Spleen (tissue), 11 donors: Measurements from ENCODE around the gene ACTN2. TPM values are rescaled to one million over a fixed set of nuclear protein-coding genes. Genes with fewer than 3 reads are reported as not detected.

Experiments
- DNase-seq: peaks from one replicate; pipeline ENCODE4 v3.0.0-alpha.2; 2020
- H3K27ac ChIP-seq, 8 donors: fragments of 200-600 bp; sonication (generic) in 7 of 8; 1 replicate in 4 of 8; 2 replicates in 4 of 8; pipeline versions ENCODE4 v1.5.0 to v1.8.0; 2016 to 2021; ENCODE audit warnings: inconsistent platforms in 4 of 8, mild to moderate bottlenecking in 4 of 8, moderate library complexity in 1 of 8
- H3K27me3 ChIP-seq, 7 donors: fragments of 200-600 bp; sonication (generic) in 6 of 7; replicated peaks in 1 of 7; 1 replicate in 4 of 7; 2 replicates in 3 of 7; pipeline versions ENCODE4 v1.5.0 to v1.8.0; 2016 to 2021; ENCODE audit warnings: inconsistent platforms in 3 of 7, mild to moderate bottlenecking in 1 of 7
- H3K36me3 ChIP-seq, 6 donors: fragments of 200-600 bp; sonication (generic) in 5 of 6; 1 replicate in 4 of 6; 2 replicates in 2 of 6; pipeline versions ENCODE4 v1.5.0 to v1.8.0; 2016 to 2021; ENCODE audit warnings: inconsistent platforms in 2 of 6
- H3K4me1 ChIP-seq, 6 donors: fragments of 200-600 bp; sonication (generic) in 5 of 6; 1 replicate in 3 of 6; 2 replicates in 3 of 6; pipeline versions ENCODE4 v1.5.0 to v1.8.0; 2016 to 2021; ENCODE audit warnings: inconsistent platforms in 3 of 6
- H3K4me3 ChIP-seq, 8 donors: fragments of 200-600 bp; sonication (generic) in 7 of 8; 1 replicate in 4 of 8; 2 replicates in 4 of 8; pipeline versions ENCODE4 v1.5.0 to v1.8.0; 2016 to 2021; ENCODE audit warnings: inconsistent platforms in 4 of 8, mild to moderate bottlenecking in 4 of 8, moderate library complexity in 2 of 8
- H3K9me3 ChIP-seq, 8 donors: fragments of 200-600 bp; sonication (generic) in 7 of 8; 1 replicate in 4 of 8; 2 replicates in 4 of 8; pipeline versions ENCODE4 v1.5.0 to v1.8.0; 2016 to 2021; ENCODE audit warnings: inconsistent platforms in 4 of 8
- CTCF ChIP-seq, 11 experiments: fragments of 200-600 bp in 7 of 11; fragments of 450-650 bp in 4 of 11; sonication (generic) in 4 of 11; IDR thresholded peaks in 8 of 11; conservative IDR thresholded peaks in 3 of 11; 1 replicate in 7 of 11; 2 replicates in 4 of 11; pipeline versions ENCODE4 v1.4.0 to v1.8.0; 2016 to 2021; ENCODE audit warnings: antibody characterized with exemption in 11 of 11, inconsistent platforms in 4 of 11, mild to moderate bottlenecking in 1 of 11
- POLR2A ChIP-seq, 3 donors: fragments of 450-650 bp; IDR thresholded peaks; one replicate each; pipeline ENCODE4 v1.5.1; 2017; ENCODE audit warnings: antibody characterized with exemption in 3 of 3, mild to moderate bottlenecking in 1 of 3
- POLR2AphosphoS5 ChIP-seq, 3 donors: sonication (generic); formaldehyde crosslinking; IDR thresholded peaks; one replicate each; pipeline ENCODE4 v1.5.1; 2017; ENCODE audit warnings: antibody characterized with exemption in 3 of 3
- WGBS, 5 donors: extraction: QIAGEN DNeasy Blood & Tissue Kit in 3 of 5; methylation state at CpG; one replicate each; pipeline versions ENCODE4 v1.1.5 to v1.1.7; 2013 to 2018; 5-methylcytosine and 5-hydroxymethylcytosine counted together
- intact Hi-C: fragments of 100-400 bp; cut with DNase I; formaldehyde crosslinking; loops from one replicate; pipeline ENCODE4 v1.15.0; 2023; ENCODE audit warnings: low total_unique reads
- polyA plus RNA-seq, 3 donors: library from polyadenylated mRNA; stranded (reverse); fragments of 200-250 nt; gene quantifications; one replicate each; pipeline ENCODE4 v1.2.1, GENCODE V29; 2013
- total RNA-seq, 7 donors: library from RNA; depleted of rRNA in 3 of 7; stranded (reverse); fragments of >200 nt in 3 of 7; fragmentation: NEBNext Ultra II Directional in 4 of 7; extraction: Animal tissue kit (Norgen Biotek cat#: 25700) in 4 of 7; gene quantifications; one replicate each; pipeline versions ENCODE4 v1.1.0 to v1.2.1, GENCODE V29; 2016 to 2021
- donor health status: healthy with polysubstance abuse.
- donor health status: DM: no; HTN: no; CAD: no; lungs with moderate emphysema.
- donor health status: DM: no; HTN: no; CAD: no.
- donor health status: Bipolar disorder and iron deficiency.
- donor health status: healthy.
- donor health status: DM: no; HTN: no; CAD: no.
- donor health status: DM: yes; HTN: yes; CAD: no.

The ACTN2 gene
- total and polyA plus RNA-seq, 10 donors, result 0.19 to 1.5 (median 0.64) TPM; not detected in 4

- no peak for DNase-seq
- 52 to 92% (median 62%) methylated on average over 2 of the region's 2 CpGs for WGBS, 5 donors
- no peak overlapping the region for H3K27ac ChIP-seq
Measured at GRCh38 chr1:236700903-236701302, 14.6 kb downstream of the ACTN2 start.

GRCh38 chr1:236701782-236702181, 15.5 kb downstream of the ACTN2 start:
- Histone ChIP-seq H3K4me1 (no peaks in the 10 kb centered on the region), H3K9me3 (no peaks in the 10 kb centered on the region), H3K36me3 (no peaks in the 10 kb centered on the region), H3K4me3 (no peak overlapping the region), H3K27me3 (peaks cover 0 to 37% (median 0%) of the 10 kb centered on the region in 7 donors), H3K27ac (no peak overlapping the region)
- TF ChIP-seq CTCF (IDR thresholded peaks at IDR 0.05 in 8 of 11, conservative IDR thresholded peaks at IDR 0.05 in 3 of 11), result no peak
- TF ChIP-seq POLR2AphosphoS5 (IDR thresholded peaks at IDR 0.05), result no peak
- no peak for TF ChIP-seq POLR2A (IDR thresholded peaks at IDR 0.05)
- intact Hi-C loops, result no loop called here
- WGBS, 5 donors, result 90 to 97% (median 93%) methylated on average over 3 of the region's 3 CpGs
- no peak for DNase-seq

More at GRCh38 chr1:236700903-236701302, 14.6 kb downstream of the ACTN2 start:
- Histone ChIP-seq H3K4me3 (no peak overlapping the region), H3K27me3 (peaks cover 0 to 40% (median 0%) of the 10 kb centered on the region in 7 donors), H3K9me3 (no peaks in the 10 kb centered on the region), H3K4me1 (no peaks in the 10 kb centered on the region), H3K36me3 (no peaks in the 10 kb centered on the region)
- intact Hi-C loops, result no loop called here
- TF ChIP-seq CTCF (IDR thresholded peaks at IDR 0.05 in 8 of 11, conservative IDR thresholded peaks at IDR 0.05 in 3 of 11) (no peak), POLR2AphosphoS5 (IDR thresholded peaks at IDR 0.05) (no peak), POLR2A (IDR thresholded peaks at IDR 0.05) (no peak)

- H3K36me3 ChIP-seq, result no peaks in the 10 kb centered on the region
- intact Hi-C loops, result no loop called here
- no peaks in the 10 kb centered on the region for H3K9me3 ChIP-seq
- 80 to 94% (median 87%) methylated on average over 3 of the region's 3 CpGs for WGBS, 5 donors
- H3K27me3 ChIP-seq, result peaks cover 0 to 34% (median 0%) of the 10 kb centered on the region in 7 donors
- H3K4me1 ChIP-seq, result no peaks in the 10 kb centered on the region
- no peak overlapping the region for H3K27ac ChIP-seq
- no peak for TF ChIP-seq POLR2AphosphoS5 (IDR thresholded peaks at IDR 0.05)
- no peak for TF ChIP-seq POLR2A (IDR thresholded peaks at IDR 0.05)
- no peak for TF ChIP-seq CTCF (IDR thresholded peaks at IDR 0.05 in 8 of 11, conservative IDR thresholded peaks at IDR 0.05 in 3 of 11)
- H3K4me3 ChIP-seq, result no peak overlapping the region
- DNase-seq, result no peak
Measured at GRCh38 chr1:236702791-236703394, 16.6 kb downstream of the ACTN2 start.

GRCh38 chr1:236705771-236706170, 19.5 kb downstream of the ACTN2 start:
- 52 to 71% (median 65%) methylated on average over 1 of the region's 1 CpG for WGBS, 5 donors
- Histone ChIP-seq H3K36me3 (no peaks in the 10 kb centered on the region), H3K4me1 (no peaks in the 10 kb centered on the region), H3K9me3 (no peaks in the 10 kb centered on the region), H3K4me3 (no peak overlapping the region), H3K27ac (no peak overlapping the region), H3K27me3 (peaks cover 0 to 29% (median 0%) of the 10 kb centered on the region in 7 donors)
- intact Hi-C loops, result no loop called here
- TF ChIP-seq POLR2A (IDR thresholded peaks at IDR 0.05) (no peak), CTCF (IDR thresholded peaks at IDR 0.05 in 8 of 11, conservative IDR thresholded peaks at IDR 0.05 in 3 of 11) (no peak), POLR2AphosphoS5 (IDR thresholded peaks at IDR 0.05) (no peak)
- DNase-seq, result no peak
